Measurements from ENCODE around the gene NPHP1.

GRCh38 chr2:110216199-110216598 lies 11.4 kb upstream of the NPHP1 start:
- no peak for TF ChIP-seq CTCF (conservative IDR thresholded peaks at IDR 0.05; ENCODE audit: low read length)
- TF ChIP-seq EZH2phosphoT487 (IDR thresholded peaks at IDR 0.05; ENCODE audit: borderline replicate concordance), result no peak
